WI38 (cell line): Measurements from ENCODE around the gene RPP25.
"Not testable (repeated sequence)": the region's sequence is repeated elsewhere in the genome, so short reads cannot be mapped to it uniquely, and the experiment has no call there.

Source experiments
- H3K4me3 ChIP-seq: 2 replicates; pipeline ENCODE4 v1.5.1; 2011; ENCODE audit warnings: low read depth, mild to moderate bottlenecking, control low read depth, low read length
- TF ChIP-seq, protein P1 (sequence below): IDR thresholded peaks from 2 replicates; pipeline ENCODE4 v1.5.1; 2012; ENCODE audit warnings: low read depth, mild to moderate bottlenecking, control low read depth, low read length

RPP25 gene

DNA sequence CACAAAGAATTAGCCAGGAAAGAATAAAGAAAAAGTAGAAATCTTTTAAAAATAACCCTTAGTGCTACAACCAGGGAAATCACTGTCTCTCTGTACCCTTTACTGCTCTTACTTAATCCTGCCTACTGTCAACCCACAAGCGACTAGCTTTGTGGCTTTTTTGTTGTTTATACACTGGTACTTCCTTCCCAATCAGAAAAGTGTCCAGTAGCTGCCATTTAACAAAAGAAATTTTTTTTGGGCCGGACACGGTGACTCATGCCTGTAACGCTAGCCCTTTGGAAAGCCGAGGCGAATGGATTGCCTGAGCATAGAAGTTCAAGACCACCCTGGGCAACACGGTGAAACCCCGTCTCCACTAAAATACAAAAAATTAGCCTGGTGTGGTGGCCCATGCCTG is 36.1 kb downstream of the RPP25 start:
- H3K4me3 ChIP-seq = no peak overlapping the region
- TF ChIP-seq, protein P1, sequence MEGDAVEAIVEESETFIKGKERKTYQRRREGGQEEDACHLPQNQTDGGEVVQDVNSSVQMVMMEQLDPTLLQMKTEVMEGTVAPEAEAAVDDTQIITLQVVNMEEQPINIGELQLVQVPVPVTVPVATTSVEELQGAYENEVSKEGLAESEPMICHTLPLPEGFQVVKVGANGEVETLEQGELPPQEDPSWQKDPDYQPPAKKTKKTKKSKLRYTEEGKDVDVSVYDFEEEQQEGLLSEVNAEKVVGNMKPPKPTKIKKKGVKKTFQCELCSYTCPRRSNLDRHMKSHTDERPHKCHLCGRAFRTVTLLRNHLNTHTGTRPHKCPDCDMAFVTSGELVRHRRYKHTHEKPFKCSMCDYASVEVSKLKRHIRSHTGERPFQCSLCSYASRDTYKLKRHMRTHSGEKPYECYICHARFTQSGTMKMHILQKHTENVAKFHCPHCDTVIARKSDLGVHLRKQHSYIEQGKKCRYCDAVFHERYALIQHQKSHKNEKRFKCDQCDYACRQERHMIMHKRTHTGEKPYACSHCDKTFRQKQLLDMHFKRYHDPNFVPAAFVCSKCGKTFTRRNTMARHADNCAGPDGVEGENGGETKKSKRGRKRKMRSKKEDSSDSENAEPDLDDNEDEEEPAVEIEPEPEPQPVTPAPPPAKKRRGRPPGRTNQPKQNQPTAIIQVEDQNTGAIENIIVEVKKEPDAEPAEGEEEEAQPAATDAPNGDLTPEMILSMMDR = no peak

DNA sequence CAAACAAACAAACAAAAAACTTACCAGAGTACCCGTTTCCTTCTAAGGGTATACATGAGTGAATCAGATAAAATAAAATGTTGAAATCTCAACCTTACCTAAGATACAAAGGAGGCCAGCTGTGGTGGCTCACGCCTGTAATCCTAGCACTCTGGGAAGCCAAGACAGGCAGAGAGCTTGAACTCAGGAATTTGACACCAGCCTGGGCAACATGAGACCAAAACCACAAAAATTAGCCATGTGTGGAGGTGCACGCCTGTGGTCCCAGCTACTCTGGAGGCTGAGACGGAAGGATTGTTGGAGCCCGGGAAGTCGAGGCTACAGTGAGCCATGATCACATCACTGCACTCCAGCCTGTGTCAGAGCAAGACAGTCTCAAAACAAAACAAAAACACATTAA is 38.9 kb downstream of the RPP25 start:
- TF ChIP-seq, protein P1 = no peak
- H3K4me3 ChIP-seq = no peak overlapping the region

DNA sequence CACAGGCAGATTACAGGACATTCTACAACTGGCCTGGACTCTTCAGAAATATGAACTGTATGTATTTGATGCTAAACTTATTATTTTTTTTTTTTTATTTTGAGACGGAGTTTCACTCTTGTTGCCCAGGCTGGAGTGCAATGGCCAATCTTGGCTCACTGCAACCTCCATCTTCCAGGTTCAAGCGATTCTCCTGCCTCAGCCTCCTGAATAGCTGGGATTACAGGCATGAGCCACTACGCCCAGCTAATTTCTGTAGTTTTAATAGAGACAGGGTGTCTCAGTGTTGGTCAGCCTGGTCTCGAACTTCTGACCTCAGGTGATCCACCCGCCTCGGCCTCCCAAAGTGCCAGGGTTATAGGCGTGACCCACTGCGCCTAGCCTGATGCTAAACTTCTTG is 42.8 kb downstream of the RPP25 start:
- H3K4me3 ChIP-seq = not testable (repeated sequence)

DNA sequence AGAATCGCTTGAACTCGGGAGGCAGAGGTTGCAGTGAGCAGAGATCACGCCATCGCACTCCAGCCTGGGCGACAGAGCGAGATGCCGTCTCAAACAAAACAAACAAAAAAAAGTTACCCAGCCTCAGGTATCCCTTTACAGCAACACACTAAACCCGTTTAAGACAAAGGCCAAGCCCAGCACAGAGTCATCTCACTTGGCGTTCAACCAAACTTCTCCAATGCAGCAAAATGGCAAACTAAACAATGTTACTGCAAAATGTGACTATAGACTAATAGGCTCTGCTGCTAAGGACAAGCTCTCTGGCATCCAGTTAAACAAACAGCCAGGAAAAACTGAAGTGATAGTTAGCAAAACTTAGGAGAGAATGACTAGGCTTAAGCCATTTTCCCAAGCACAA is 43.5 kb downstream of the RPP25 start:
- no peak overlapping the region for H3K4me3 ChIP-seq

DNA sequence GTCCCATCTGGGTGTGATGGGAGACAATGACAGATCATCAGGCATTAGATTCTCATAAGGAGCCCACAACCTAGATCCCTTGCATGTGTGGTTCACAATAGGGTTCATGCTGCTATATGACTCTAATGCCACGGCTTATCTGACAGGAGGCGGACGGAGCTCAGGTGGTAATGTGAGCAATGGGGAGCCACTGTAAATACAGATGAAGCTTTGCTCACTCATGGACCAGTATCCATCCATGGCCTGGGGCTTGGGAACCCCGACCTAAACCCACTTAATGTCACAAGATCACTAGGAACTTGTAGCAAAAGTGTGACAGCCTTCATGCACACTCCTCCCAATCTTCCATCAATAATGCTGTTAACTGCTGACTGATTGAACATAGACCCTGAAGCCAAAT is 47.9 kb downstream of the RPP25 start:
- H3K4me3 ChIP-seq = no peak overlapping the region
- TF ChIP-seq, protein P1 = no peak

More for the DNA sequence above, 43.5 kb downstream of the RPP25 start:
- TF ChIP-seq, protein P1 = no peak

DNA sequence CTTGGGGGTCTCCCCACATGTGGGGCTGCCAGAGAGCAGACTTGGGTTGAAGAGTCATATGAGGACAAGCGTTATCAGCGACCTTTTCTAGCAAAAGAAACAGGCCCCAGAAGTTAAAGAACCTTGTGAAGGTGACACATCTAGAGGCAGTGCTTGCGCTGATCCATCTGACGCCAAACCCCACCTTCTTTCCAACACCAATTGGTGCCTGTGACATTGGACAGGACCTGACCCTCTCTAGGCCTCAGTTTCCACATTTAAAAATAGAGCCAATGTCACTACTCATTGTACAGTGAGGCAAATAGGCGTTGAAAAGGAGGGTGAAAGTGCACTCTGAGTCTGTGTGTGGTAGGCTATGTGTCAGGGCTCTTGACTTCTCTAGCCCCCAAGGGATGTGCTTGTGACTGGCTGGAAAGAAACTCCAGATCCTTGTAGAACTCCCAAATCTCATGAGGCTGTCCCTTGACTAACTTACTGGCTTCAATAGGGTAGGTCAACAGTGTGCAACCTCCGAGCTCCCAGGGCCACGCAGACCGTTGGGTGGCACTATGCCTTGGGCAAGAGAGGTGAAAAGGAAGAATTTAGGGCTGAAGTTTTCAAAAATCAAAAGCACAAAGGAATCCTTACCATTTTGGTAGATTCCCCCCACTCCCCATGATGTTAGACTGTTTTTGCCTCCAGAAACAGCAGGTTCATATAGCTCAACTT is 49.3 kb downstream of the RPP25 start:
- H3K4me3 ChIP-seq = peak overlapping the region; percentile 87
- TF ChIP-seq, protein P1 = no peak

DNA sequence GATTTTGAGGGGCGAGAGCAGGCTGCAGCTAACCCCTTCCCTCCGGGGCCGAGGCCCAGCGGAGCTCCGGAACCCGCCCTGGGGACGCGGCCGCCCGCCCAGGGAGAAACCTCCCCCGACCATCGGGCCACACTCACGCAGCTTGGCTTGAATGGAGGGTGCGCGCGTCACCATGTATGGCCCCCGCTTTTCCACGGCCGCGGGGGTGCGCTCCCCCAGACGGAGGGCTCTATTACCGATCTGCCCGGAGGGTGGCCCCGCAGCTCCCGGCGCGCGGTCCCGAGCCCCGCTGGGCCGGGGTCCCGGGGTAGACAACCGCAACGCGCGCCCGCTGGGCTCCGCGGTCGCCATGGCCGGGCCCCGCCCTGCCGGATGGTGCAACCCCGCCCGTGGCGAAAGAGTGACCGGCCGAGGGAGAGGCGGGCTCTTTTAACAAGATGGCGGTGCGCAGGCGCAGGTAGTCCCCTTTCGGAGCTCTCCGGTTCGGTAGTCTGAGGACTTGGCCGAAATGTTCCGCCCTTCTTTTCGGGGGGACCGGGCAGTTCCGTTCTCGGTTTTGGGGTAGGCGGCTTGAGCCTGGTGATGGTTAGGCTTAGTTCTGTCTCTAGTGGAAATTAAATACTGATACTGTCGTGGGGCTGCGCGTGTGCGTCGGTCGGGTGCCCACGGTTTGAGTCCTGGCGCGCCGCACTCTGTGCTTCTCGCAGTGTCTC is 50.0 kb downstream of the RPP25 start, which contains the start of gene FAM219B:
Gene FAM219B (minus strand): TSS at position 402 of the 713 bp plus-strand sequence. CDS start 51 bp downstream, at position 351.
- H3K4me3 ChIP-seq = peak within 1 kb of the TSS; percentile 87
- TF ChIP-seq, protein P1 = no peak
